Osteocyte (in vitro differentiated cells): ENCODE measurements around the gene SNCG. TPM values are rescaled to one million over a fixed set of nuclear protein-coding genes. Genes with fewer than 3 reads are reported as not detected.
"Not testable (repeated sequence)": the region's sequence is repeated elsewhere in the genome, so short reads cannot be mapped to it uniquely, and the experiment has no call there.

Source experiments
- DNase-seq: peaks from one replicate; pipeline ENCODE4 v3.0.0; 2021; ENCODE audit warnings: mixed read lengths; ENCODE audit not compliant: unreplicated experiment; ENCODE audit errors: extremely low spot score
- H3K27ac Mint-ChIP-seq: one replicate; pipeline ENCODE4 v1.8.0; 2021; ENCODE audit warnings: mild to moderate bottlenecking, mixed read lengths; ENCODE audit not compliant: unreplicated experiment
- H3K27me3 Mint-ChIP-seq: one replicate; pipeline ENCODE4 v1.8.0; 2021; ENCODE audit warnings: mixed read lengths; ENCODE audit not compliant: unreplicated experiment
- H3K36me3 Mint-ChIP-seq: one replicate; pipeline ENCODE4 v1.8.0; 2021; ENCODE audit warnings: mixed read lengths; ENCODE audit not compliant: unreplicated experiment
- H3K4me1 Mint-ChIP-seq: one replicate; pipeline ENCODE4 v1.8.0; 2021; ENCODE audit warnings: mixed read lengths; ENCODE audit not compliant: unreplicated experiment
- H3K4me3 Mint-ChIP-seq: one replicate; pipeline ENCODE4 v1.8.0; 2021; ENCODE audit warnings: mild to moderate bottlenecking, moderate library complexity, mixed read lengths; ENCODE audit not compliant: unreplicated experiment
- H3K9me3 Mint-ChIP-seq: one replicate; pipeline ENCODE4 v1.8.0; 2021; ENCODE audit warnings: mixed read lengths; ENCODE audit not compliant: unreplicated experiment
- total RNA-seq: library from RNA; stranded (reverse); gene quantifications from 2 replicates; pipeline ENCODE4 v1.2.1, GENCODE V29; 2021
- TF ChIP-seq, protein P1 (sequence below): fragments of 200-600 bp; sonication (generic); IDR thresholded peaks from 2 replicates; pipeline ENCODE4 v1.5.0; 2021; ENCODE audit warnings: antibody characterized with exemption, mild to moderate bottlenecking, moderate library complexity

SNCG gene
- total RNA-seq, 1 donor from 2014 or later = not detected

- DNase-seq = no peak
- Mint-ChIP-seq H3K27me3 (no peaks in the 10 kb centered on the region), H3K36me3 (no peaks in the 10 kb centered on the region), H3K9me3 (no peaks in the 10 kb centered on the region), H3K27ac (peak overlapping the region; percentile 59), H3K4me3 (no peak overlapping the region), H3K4me1 (peaks cover 46% of the 10 kb centered on the region)
- TF ChIP-seq, protein P1, sequence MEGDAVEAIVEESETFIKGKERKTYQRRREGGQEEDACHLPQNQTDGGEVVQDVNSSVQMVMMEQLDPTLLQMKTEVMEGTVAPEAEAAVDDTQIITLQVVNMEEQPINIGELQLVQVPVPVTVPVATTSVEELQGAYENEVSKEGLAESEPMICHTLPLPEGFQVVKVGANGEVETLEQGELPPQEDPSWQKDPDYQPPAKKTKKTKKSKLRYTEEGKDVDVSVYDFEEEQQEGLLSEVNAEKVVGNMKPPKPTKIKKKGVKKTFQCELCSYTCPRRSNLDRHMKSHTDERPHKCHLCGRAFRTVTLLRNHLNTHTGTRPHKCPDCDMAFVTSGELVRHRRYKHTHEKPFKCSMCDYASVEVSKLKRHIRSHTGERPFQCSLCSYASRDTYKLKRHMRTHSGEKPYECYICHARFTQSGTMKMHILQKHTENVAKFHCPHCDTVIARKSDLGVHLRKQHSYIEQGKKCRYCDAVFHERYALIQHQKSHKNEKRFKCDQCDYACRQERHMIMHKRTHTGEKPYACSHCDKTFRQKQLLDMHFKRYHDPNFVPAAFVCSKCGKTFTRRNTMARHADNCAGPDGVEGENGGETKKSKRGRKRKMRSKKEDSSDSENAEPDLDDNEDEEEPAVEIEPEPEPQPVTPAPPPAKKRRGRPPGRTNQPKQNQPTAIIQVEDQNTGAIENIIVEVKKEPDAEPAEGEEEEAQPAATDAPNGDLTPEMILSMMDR = no peak
Observed at GRCh38 chr10:86972613-86973380, 14.4 kb downstream of the SNCG start.

GRCh38 chr10:86974484-86974883 is 16.1 kb downstream of the SNCG start:
- Mint-ChIP-seq H3K27ac (no peak overlapping the region), H3K4me3 (no peak overlapping the region), H3K36me3 (no peaks in the 10 kb centered on the region), H3K4me1 (peaks cover 59% of the 10 kb centered on the region), H3K9me3 (no peaks in the 10 kb centered on the region), H3K27me3 (no peaks in the 10 kb centered on the region)
- TF ChIP-seq, protein P1 = no peak
- no peak for DNase-seq

DNA sequence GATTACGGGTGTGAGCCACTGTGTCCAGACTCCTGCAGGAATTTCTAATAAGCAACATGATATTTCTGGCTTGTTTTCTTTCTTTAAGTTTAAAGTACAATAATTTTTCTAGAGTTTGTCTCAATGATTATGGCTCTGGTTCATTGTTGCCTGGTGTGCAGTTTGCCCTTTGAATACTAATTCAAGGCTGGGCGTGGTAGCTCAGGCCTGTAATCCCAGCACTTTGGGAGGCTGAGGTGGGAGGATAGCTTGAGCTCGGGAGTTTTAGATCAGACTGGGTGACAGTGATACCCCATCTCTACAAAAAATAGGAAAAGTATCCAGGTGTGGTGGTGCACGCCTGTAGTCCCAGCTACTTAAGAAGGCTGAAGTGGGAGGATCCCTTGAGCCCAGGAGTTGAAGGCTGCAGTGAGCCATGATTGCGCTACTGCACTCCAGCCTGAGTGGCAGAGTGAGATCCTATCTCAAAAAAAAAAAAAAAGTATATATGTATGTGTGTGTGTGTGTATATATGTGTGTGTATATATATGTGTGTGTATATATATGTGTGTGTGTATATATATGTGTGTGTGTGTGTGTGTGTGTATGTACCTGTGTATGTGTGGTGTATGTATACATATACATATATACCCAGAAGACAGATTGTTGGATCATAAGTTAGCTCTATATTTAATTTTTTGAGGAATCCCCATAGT is 18.1 kb downstream of the SNCG start:
- Mint-ChIP-seq H3K4me1 (peaks cover 65% of the 10 kb centered on the region), H3K27ac (no peak overlapping the region), H3K9me3 (no peaks in the 10 kb centered on the region), H3K27me3 (no peaks in the 10 kb centered on the region), H3K36me3 (no peaks in the 10 kb centered on the region), H3K4me3 (no peak overlapping the region)
- TF ChIP-seq, protein P1 = no peak
- no peak for DNase-seq

- not testable (repeated sequence) for H3K9me3 Mint-ChIP-seq, DNase-seq, H3K27me3 Mint-ChIP-seq, H3K36me3 Mint-ChIP-seq, H3K4me3 Mint-ChIP-seq
- peak overlapping the region; percentile 76 for H3K27ac Mint-ChIP-seq
- peaks cover 56% of the 10 kb centered on the region for H3K4me1 Mint-ChIP-seq
Observed at GRCh38 chr10:86978457-86978856, 20.1 kb downstream of the SNCG start.

DNA sequence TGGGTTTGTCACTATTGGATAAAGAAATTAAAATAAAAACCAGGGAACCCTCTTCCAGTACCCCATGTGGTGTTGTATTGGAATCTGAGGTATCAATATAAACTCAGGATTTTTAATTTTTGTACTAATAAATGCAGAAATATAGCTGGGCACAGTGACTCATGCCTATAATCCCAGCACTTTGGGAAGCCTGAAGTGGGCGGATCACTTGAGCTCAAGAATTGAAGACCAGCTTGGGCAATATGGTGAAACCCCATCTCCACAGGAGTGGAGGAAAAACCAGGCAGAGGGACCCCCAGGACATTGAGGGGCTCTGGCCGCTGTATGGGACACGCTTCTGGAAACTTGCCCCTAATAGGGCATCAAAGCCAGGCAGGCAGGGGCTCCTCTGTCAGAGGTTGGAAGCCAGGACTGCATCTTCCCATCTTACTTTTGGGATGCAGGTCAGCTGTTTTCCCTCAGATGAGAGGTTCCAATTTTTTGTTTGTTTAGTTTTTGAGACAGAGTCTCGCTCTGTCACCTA is 21.0 kb downstream of the SNCG start:
- DNase-seq = no peak
- H3K27me3 Mint-ChIP-seq = no peaks in the 10 kb centered on the region
- H3K4me3 Mint-ChIP-seq = no peak overlapping the region
- TF ChIP-seq, protein P1 = no peak
- no peaks in the 10 kb centered on the region for H3K9me3 Mint-ChIP-seq
- H3K36me3 Mint-ChIP-seq = no peaks in the 10 kb centered on the region
- H3K27ac Mint-ChIP-seq = peak overlapping the region; percentile 76
- H3K4me1 Mint-ChIP-seq = peaks cover 53% of the 10 kb centered on the region
